Measurements from ENCODE around the gene ARHGAP24.
"Not testable (repeated sequence)": the region's sequence is repeated elsewhere in the genome, so short reads cannot be mapped to it uniquely, and the experiment has no call there.

The ARHGAP24 gene

GRCh38 chr4:85518526-85518925 lies 43.6 kb downstream of the ARHGAP24 start:
- DNase-seq (ENCODE audit: low read depth) = not testable (repeated sequence)

GRCh38 chr4:85520765-85521749 lies 46.1 kb downstream of the ARHGAP24 start:
- DNase-seq (ENCODE audit: low read depth) = no peak

- DNase-seq (ENCODE audit: low read depth) = no peak
These were observed 47.3 kb downstream of the ARHGAP24 start for GRCh38 chr4:85522277-85522676.

- DNase-seq (ENCODE audit: low read depth) = no peak
These were observed 47.9 kb downstream of the ARHGAP24 start for GRCh38 chr4:85522836-85523235.

- DNase-seq (ENCODE audit: low read depth) = no peak
These were observed 52.9 kb downstream of the ARHGAP24 start for GRCh38 chr4:85527815-85528214.

- no peak for DNase-seq (ENCODE audit: low read depth)
These were observed 56.8 kb downstream of the ARHGAP24 start for GRCh38 chr4:85531560-85532341.

- no peak for DNase-seq (ENCODE audit: low read depth)
These were observed 59.2 kb downstream of the ARHGAP24 start for GRCh38 chr4:85534120-85534519.

- no peak for DNase-seq (ENCODE audit: low read depth)
These were observed 68.9 kb downstream of the ARHGAP24 start for GRCh38 chr4:85543832-85544231.

GRCh38 chr4:85544751-85545150 lies 69.8 kb downstream of the ARHGAP24 start:
- DNase-seq (ENCODE audit: low read depth) = no peak

- no peak for DNase-seq (ENCODE audit: low read depth)
These were observed 73.2 kb downstream of the ARHGAP24 start for GRCh38 chr4:85548116-85548515.

- no peak for DNase-seq (ENCODE audit: low read depth)
These were observed 73.9 kb downstream of the ARHGAP24 start for GRCh38 chr4:85548841-85549240.

- DNase-seq (ENCODE audit: low read depth) = no peak
These were observed 80.3 kb downstream of the ARHGAP24 start for GRCh38 chr4:85555206-85555605.

- DNase-seq (ENCODE audit: low read depth) = no peak
These were observed 81.3 kb downstream of the ARHGAP24 start for GRCh38 chr4:85556283-85556682.

- DNase-seq (ENCODE audit: low read depth) = no peak
These were observed 82.3 kb downstream of the ARHGAP24 start for GRCh38 chr4:85557016-85557901.

- no peak for DNase-seq (ENCODE audit: low read depth)
These were observed 91.0 kb downstream of the ARHGAP24 start for GRCh38 chr4:85565761-85566480.

GRCh38 chr4:85569730-85570299 lies 94.9 kb downstream of the ARHGAP24 start:
- DNase-seq (ENCODE audit: low read depth) = no peak

GRCh38 chr4:85570388-85570787 lies 95.4 kb downstream of the ARHGAP24 start:
- no peak for DNase-seq (ENCODE audit: low read depth)

GRCh38 chr4:85571008-85571407 lies 96.1 kb downstream of the ARHGAP24 start:
- DNase-seq (ENCODE audit: low read depth) = no peak

GRCh38 chr4:85573270-85573669 lies 98.3 kb downstream of the ARHGAP24 start:
- DNase-seq (ENCODE audit: low read depth) = no peak

- no peak for DNase-seq (ENCODE audit: low read depth)
These were observed 102.4 kb downstream of the ARHGAP24 start for GRCh38 chr4:85577307-85577706.

- no peak for DNase-seq (ENCODE audit: low read depth)
These were observed 105.0 kb downstream of the ARHGAP24 start for GRCh38 chr4:85579942-85580341.

Data from stimulated activated CD8-positive, alpha-beta memory T cell treated with anti-CD3 and anti-CD28 coated beads, Interleukin-12 subunit alpha, Interleukin-12 subunit beta, amount 100 ng/mL, for 1 hour (primary cell).